HepG2 (cell line): ENCODE data around the gene BRD3. TPM values are rescaled to one million over a fixed set of nuclear protein-coding genes. Genes with fewer than 3 reads are reported as not detected.

Experiments used
- ATAC-seq: fragments of 200-7000 bp; cut with Tn5 transposase; 3 replicates; pipeline ENCODE4 v1.9.1; 2020; ENCODE audit warnings: mild to moderate bottlenecking, moderate library complexity
- BruUV-seq: library from RNA; stranded (reverse); fragments of 400-500 nt; replicated peaks from 2 replicates; lab custom pipeline; 2021; lab: Mats Ljungman, UMichigan
- CTCF ChIA-PET: fragments of 300-600 bp; formaldehyde crosslinking; extraction: SDS; loops from one replicate; lab custom pipeline; 2021; ENCODE audit warnings: low total read pairs, inconsistent platforms, low intra/inter-chr PET ratio; lab: Yijun Ruan, JAX
- POLR2A ChIA-PET: fragments of 350-600 bp; sonication (Branson Sonifier 250); formaldehyde crosslinking; loops from one replicate; lab custom pipeline; 2020; ENCODE audit warnings: antibody characterized with exemption, inconsistent platforms; lab: Yijun Ruan, JAX
- DNase-seq: peaks from one replicate; pipeline ENCODE4 v3.0.0-alpha.2; 2015; ENCODE audit warnings: low spot score
- FAIRE-seq: peaks from 3 replicates; lab custom pipeline; 2011; peaks lifted over from hg19 to GRCh38; lab: Jason Lieb, UNC
- H2AFZ ChIP-seq: one replicate; pipeline ENCODE4 v1.6.1; 2011; ENCODE audit warnings: low read length, inconsistent platforms
- H3K27ac ChIP-seq: fragments of 300-600 bp; 3 replicates; pipeline ENCODE4 v1.8.0; 2011; ENCODE audit warnings: mixed run types, mild to moderate bottlenecking, mixed read lengths, low read length, inconsistent platforms; ENCODE audit not compliant: insufficient read depth; ENCODE audit errors: extremely low read length
- H3K27me3 ChIP-seq, 2 experiments: fragments of 200-600 bp in 1 of 2; 2 replicates in 1 of 2; 3 replicates in 1 of 2; pipeline versions ENCODE4 v1.6.0 to v1.8.0; 2011; ENCODE audit warnings: low read length in 2 of 2, mild to moderate bottlenecking in 2 of 2, moderate library complexity in 2 of 2, inconsistent platforms in 1 of 2; ENCODE audit not compliant: insufficient read depth in 2 of 2, control insufficient read depth in 1 of 2
- H3K36me3 ChIP-seq, 2 experiments: fragments of 200-600 bp in 1 of 2; replicated peaks in 1 of 2; 2 replicates in 1 of 2; 3 replicates in 1 of 2; pipeline versions ENCODE4 v1.5.1 to v1.8.0; 2011; ENCODE audit warnings: low read length in 2 of 2, inconsistent platforms in 1 of 2; ENCODE audit not compliant: insufficient read depth in 2 of 2, control insufficient read depth in 1 of 2
- H3K4me1 ChIP-seq: 2 replicates; pipeline ENCODE4 v1.5.1; 2012; ENCODE audit warnings: low read length, inconsistent platforms; ENCODE audit not compliant: insufficient read depth
- H3K4me2 ChIP-seq: 2 replicates; pipeline ENCODE4 v1.6.0; 2011; ENCODE audit warnings: low read depth, low read length, inconsistent platforms
- H3K4me3 ChIP-seq, 3 experiments: fragments of 200-600 bp in 1 of 3; sonication (generic), shearing (Covaris generic) in 1 of 3; replicated peaks in 1 of 3; 2 replicates each; pipeline ENCODE4 v1.5.1; 2011 to 2016; ENCODE audit warnings: low read length in 3 of 3, inconsistent platforms in 2 of 3, low read depth in 2 of 3, mild to moderate bottlenecking in 2 of 3, control low read depth in 1 of 3, mixed read lengths in 1 of 3; ENCODE audit not compliant: insufficient read depth in 1 of 3
- H3K79me2 ChIP-seq: one replicate; pipeline ENCODE4 v1.6.1; 2011; ENCODE audit warnings: low read length, inconsistent platforms; ENCODE audit not compliant: insufficient read depth
- H3K9ac ChIP-seq: 2 replicates; pipeline ENCODE4 v1.6.0; 2011; ENCODE audit warnings: mild to moderate bottlenecking, low read depth, low read length, inconsistent platforms; ENCODE audit not compliant: insufficient read depth
- H3K9me3 ChIP-seq: 2 replicates; pipeline ENCODE4 v1.5.1; 2012; ENCODE audit warnings: mild to moderate bottlenecking, low read length
- H4K20me1 ChIP-seq: 2 replicates; pipeline ENCODE4 v1.6.0; 2011; ENCODE audit warnings: inconsistent platforms, mild to moderate bottlenecking, low read length, moderate library complexity; ENCODE audit not compliant: insufficient read depth
- AGO2 ChIP-seq: fragments of 200-400 bp; formaldehyde crosslinking; optimal IDR thresholded peaks from 2 replicates; pipeline ENCODE3; 2017; ENCODE audit warnings: mild to moderate bottlenecking, low read depth, low read length, moderate library complexity
- HNRNPLL ChIP-seq: fragments of 200-400 bp; formaldehyde crosslinking; IDR thresholded peaks from 2 replicates; pipeline ENCODE4 v1.6.1; 2017; ENCODE audit warnings: mild to moderate bottlenecking, low read depth, low read length; ENCODE audit not compliant: poor library complexity, severe bottlenecking
- HOXA5 ChIP-seq: sonication (generic); formaldehyde crosslinking; IDR thresholded peaks from 2 replicates; pipeline ENCODE4 v1.4.0; 2020; ENCODE audit warnings: missing genetic modification reagents
- ZNF263 ChIP-seq: sonication (generic); formaldehyde crosslinking; IDR thresholded peaks from 2 replicates; pipeline ENCODE4 v1.4.0; 2020; ENCODE audit warnings: missing genetic modification reagents
- ZNF496 ChIP-seq: sonication (generic); formaldehyde crosslinking; IDR thresholded peaks from 2 replicates; pipeline ENCODE4 v1.8.1; 2023; ENCODE audit warnings: mild to moderate bottlenecking, moderate library complexity, missing genetic modification reagents; ENCODE audit not compliant: insufficient replicate concordance
- ZSCAN29 ChIP-seq: sonication (generic); formaldehyde crosslinking; conservative IDR thresholded peaks from 2 replicates; pipeline ENCODE4 v1.4.0; 2020; ENCODE audit warnings: mild to moderate bottlenecking, missing genetic modification reagents
- WGBS: methylation state at CpG from one replicate; pipeline ENCODE4 v1.1.6; 2017; ENCODE audit warnings: low lambda C conversion rate; 5-methylcytosine and 5-hydroxymethylcytosine counted together
- in situ Hi-C: cut with HindIII; loops from 2 replicates; pipeline ENCODE4 v1.10.0; 2017; ENCODE audit warnings: low pct_unique_long_range_greater_than_20kb; ENCODE audit not compliant: extremely low pct_ligation_motif_present
- intact Hi-C: fragments of 100-400 bp; cut with micrococcal nuclease; formaldehyde crosslinking; loops from one replicate; pipeline ENCODE4 v1.10.0; 2022; ENCODE audit not compliant: unreplicated experiment
- polyA plus RNA-seq, 8 experiments: library from polyadenylated mRNA; depleted of rRNA in 3 of 8; stranded (reverse) in 7 of 8; unstranded in 1 of 8; fragments of >200 nt; fragmentation: Illumina TruSeq in 4 of 8; extraction: Trizol in 4 of 8; gene quantifications; 2 replicates each; pipeline versions ENCODE4 v1.2.1 to v1.2.3, GENCODE V29; 2011 to 2016; ENCODE audit warnings: low read depth in 4 of 8, missing spikeins in 1 of 8, mixed read lengths in 1 of 8; ENCODE audit not compliant: insufficient read depth in 1 of 8
- total RNA-seq, 5 experiments: library from RNA; depleted of rRNA; stranded (reverse); fragments of >200 nt; fragmentation: Illumina TruSeq; extraction: Trizol; gene quantifications; 2 replicates each; pipeline ENCODE4 v1.2.3, GENCODE V29; 2016; ENCODE audit warnings: low read depth in 1 of 5
- TF ChIP-seq, protein P1 (sequence below): fragments of 450-650 bp; IDR thresholded peaks from 2 replicates; pipeline ENCODE4 v1.6.1; 2017; ENCODE audit warnings: mild to moderate bottlenecking

Gene BRD3
- total and polyA plus RNA-seq, 2 of the 13 experiments (the other 11 are each of a cell fraction or from before 2014, with no cell fraction given): 5.9 to 12.9 TPM

DNA sequence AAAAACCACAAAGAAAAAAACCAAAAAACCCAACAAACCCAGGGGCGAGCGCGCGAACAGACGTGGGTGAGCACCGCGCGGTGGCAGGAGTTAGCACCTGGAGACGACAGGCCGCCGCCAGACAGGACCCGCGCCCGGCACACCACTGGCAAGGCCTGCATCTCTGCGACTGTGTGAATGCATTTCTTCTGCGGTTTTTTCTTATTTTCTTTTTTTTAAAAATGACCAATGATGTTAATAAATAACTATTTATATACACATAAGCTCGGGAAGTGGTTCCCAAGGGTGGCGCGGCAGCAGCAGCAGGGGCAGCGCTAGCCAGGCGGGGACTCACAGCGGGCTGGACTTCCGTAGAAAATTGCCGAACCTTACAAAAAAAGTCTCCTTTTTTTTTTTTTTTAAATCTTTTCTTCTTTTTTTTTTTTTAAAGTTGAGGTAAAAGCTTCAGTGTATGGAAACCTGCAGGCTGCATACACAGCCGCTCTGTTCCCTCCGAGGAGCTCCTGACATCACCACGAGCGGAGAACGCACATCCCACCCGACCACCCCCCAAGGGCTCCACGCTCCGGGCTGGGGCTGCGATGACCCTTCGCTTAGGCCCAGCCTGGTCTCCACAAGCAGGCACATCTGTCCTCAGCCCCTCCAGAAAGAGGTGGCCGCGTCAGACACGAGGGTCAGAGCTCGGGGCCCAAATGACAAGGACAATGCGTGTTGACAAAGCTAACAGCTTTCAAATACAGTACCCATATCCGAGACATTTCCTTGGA, 35.2 kb downstream of the BRD3 start:
- DNase-seq (no peak), FAIRE-seq (no peak), ATAC-seq (no peak)
- intact Hi-C loops: no loop called here
- Histone ChIP-seq H3K27me3 (no peaks in the 10 kb centered on the region), H4K20me1 (no peaks in the 10 kb centered on the region), H2AFZ (no peak overlapping the region), H3K9ac (no peak overlapping the region), H3K27ac (no peak overlapping the region), H3K36me3 (peaks cover 25 to 53% of the 10 kb centered on the region in 2 experiments), H3K4me3 (no peak overlapping the region), H3K9me3 (no peaks in the 10 kb centered on the region), H3K4me2 (no peak overlapping the region), H3K4me1 (peaks cover 19% of the 10 kb centered on the region), H3K79me2 (no peaks in the 10 kb centered on the region)
- CTCF ChIA-PET: no interaction called here
- TF ChIP-seq ZSCAN29 (no peak), AGO2 (peak; percentile 33), HOXA5 (CRISPR knock-in tag) (no peak)
- TF ChIP-seq, protein P1, sequence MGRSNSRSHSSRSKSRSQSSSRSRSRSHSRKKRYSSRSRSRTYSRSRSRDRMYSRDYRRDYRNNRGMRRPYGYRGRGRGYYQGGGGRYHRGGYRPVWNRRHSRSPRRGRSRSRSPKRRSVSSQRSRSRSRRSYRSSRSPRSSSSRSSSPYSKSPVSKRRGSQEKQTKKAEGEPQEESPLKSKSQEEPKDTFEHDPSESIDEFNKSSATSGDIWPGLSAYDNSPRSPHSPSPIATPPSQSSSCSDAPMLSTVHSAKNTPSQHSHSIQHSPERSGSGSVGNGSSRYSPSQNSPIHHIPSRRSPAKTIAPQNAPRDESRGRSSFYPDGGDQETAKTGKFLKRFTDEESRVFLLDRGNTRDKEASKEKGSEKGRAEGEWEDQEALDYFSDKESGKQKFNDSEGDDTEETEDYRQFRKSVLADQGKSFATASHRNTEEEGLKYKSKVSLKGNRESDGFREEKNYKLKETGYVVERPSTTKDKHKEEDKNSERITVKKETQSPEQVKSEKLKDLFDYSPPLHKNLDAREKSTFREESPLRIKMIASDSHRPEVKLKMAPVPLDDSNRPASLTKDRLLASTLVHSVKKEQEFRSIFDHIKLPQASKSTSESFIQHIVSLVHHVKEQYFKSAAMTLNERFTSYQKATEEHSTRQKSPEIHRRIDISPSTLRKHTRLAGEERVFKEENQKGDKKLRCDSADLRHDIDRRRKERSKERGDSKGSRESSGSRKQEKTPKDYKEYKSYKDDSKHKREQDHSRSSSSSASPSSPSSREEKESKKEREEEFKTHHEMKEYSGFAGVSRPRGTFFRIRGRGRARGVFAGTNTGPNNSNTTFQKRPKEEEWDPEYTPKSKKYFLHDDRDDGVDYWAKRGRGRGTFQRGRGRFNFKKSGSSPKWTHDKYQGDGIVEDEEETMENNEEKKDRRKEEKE: no peak
- WGBS: 95% methylated on average over 40 of the region's 40 CpGs
- in situ Hi-C loops: no loop called here
- POLR2A ChIA-PET: no interaction called here
- no TSS peak for BruUV-seq

GRCh38 chr9:134031783-134032182, 36.0 kb downstream of the BRD3 start:
- CTCF ChIA-PET: no interaction called here
- BruUV-seq: TSS peak; percentile 50
- H2AFZ ChIP-seq: no peak overlapping the region
- DNase-seq (no peak), FAIRE-seq (no peak), ATAC-seq (no peak)
- H3K9ac ChIP-seq: no peak overlapping the region
- in situ Hi-C loops: no loop called here
- WGBS: 91% methylated on average over 7 of the region's 14 CpGs
- H3K27me3 ChIP-seq: no peaks in the 10 kb centered on the region
- no peaks in the 10 kb centered on the region for H3K79me2 ChIP-seq
- peaks cover 25 to 53% of the 10 kb centered on the region in 2 experiments for H3K36me3 ChIP-seq
- no peaks in the 10 kb centered on the region for H3K9me3 ChIP-seq
- POLR2A ChIA-PET: no interaction called here
- H3K4me3 ChIP-seq: no peak overlapping the region
- H4K20me1 ChIP-seq: no peaks in the 10 kb centered on the region
- TF ChIP-seq ZNF496 (CRISPR knock-in tag): no peak
- no peak for TF ChIP-seq HNRNPLL
- TF ChIP-seq ZNF263 (CRISPR knock-in tag): peak; percentile 66; the same call in 1 of the 2 replicates
- no peak overlapping the region for H3K4me2 ChIP-seq
- H3K4me1 ChIP-seq: peaks cover 20% of the 10 kb centered on the region
- no peak overlapping the region for H3K27ac ChIP-seq
- intact Hi-C loops: no loop called here
